ENCODE data around the gene KIF18A. TPM values are rescaled to one million over a fixed set of nuclear protein-coding genes. Genes with fewer than 3 reads are reported as not detected.

KIF18A gene
- total and polyA plus RNA-seq, 4 donors: 0.08 to 21.4 (median 0.20) TPM

GRCh38 chr11:27976262-27976661 is 131.7 kb downstream of the KIF18A start:
- Histone ChIP-seq H3K9me3 (ENCODE audit: control insufficient read depth in 4 of 4, low read length in 3 of 4) (no peaks in the 10 kb centered on the region), H3K27me3 (ENCODE audit: control insufficient read depth in 4 of 4, insufficient read depth in 4 of 4, low read length in 3 of 4) (no peaks in the 10 kb centered on the region), H3K4me3 (ENCODE audit: low read depth in 1 of 3, low read length in 3 of 3) (no peak overlapping the region), H3K27ac (ENCODE audit: low read depth in 1 of 2, low read length in 2 of 2) (no peak overlapping the region), H3K9ac (ENCODE audit: low read depth in 1 of 2, low read length in 2 of 2) (no peak overlapping the region), H3K36me3 (ENCODE audit: control insufficient read depth in 4 of 4, insufficient read depth in 3 of 4, low read depth in 1 of 4, low read length in 3 of 4) (no peaks in the 10 kb centered on the region), H3K4me1 (ENCODE audit: control insufficient read depth in 4 of 4, insufficient read depth in 4 of 4, low read length in 3 of 4) (no peaks in the 10 kb centered on the region)
- no peak for DNase-seq (ENCODE audit: low spot score)
- 74% methylated on average over 4 of the region's 4 CpGs for WGBS
- TF ChIP-seq REST (IDR thresholded peaks at IDR 0.05): no peak
- TF ChIP-seq JUND (IDR thresholded peaks at IDR 0.05): no peak
- no peak for TF ChIP-seq GABPA (IDR thresholded peaks at IDR 0.05 in 1 of 2, conservative IDR thresholded peaks at IDR 0.05 in 1 of 2)
- TF ChIP-seq NR2F2 (IDR thresholded peaks at IDR 0.05): no peak
- no peak for TF ChIP-seq FOXA1 (IDR thresholded peaks at IDR 0.05)
- no peak for TF ChIP-seq TAF1 (conservative IDR thresholded peaks at IDR 0.05)
- no peak for TF ChIP-seq YY1 (IDR thresholded peaks at IDR 0.05)
- TF ChIP-seq CTCF (IDR thresholded peaks at IDR 0.05; ENCODE audit: low read depth, low read length, missing input control): no peak
- no peak for TF ChIP-seq HNF4G (IDR thresholded peaks at IDR 0.05)
- no peak for TF ChIP-seq MAX (IDR thresholded peaks at IDR 0.05)
- no peak for TF ChIP-seq SP1 (IDR thresholded peaks at IDR 0.05)
- TF ChIP-seq ATF3 (IDR thresholded peaks at IDR 0.05): no peak

- H3K27me3 ChIP-seq (ENCODE audit: control insufficient read depth in 4 of 4, insufficient read depth in 4 of 4, low read length in 3 of 4): no peaks in the 10 kb centered on the region
- 84% methylated on average over 4 of the region's 4 CpGs for WGBS
- DNase-seq (ENCODE audit: low spot score): no peak
- no peak overlapping the region for H3K27ac ChIP-seq (ENCODE audit: low read depth in 1 of 2, low read length in 2 of 2)
- H3K9ac ChIP-seq (ENCODE audit: low read depth in 1 of 2, low read length in 2 of 2): no peak overlapping the region
- no peak overlapping the region for H3K4me3 ChIP-seq (ENCODE audit: low read depth in 1 of 3, low read length in 3 of 3)
- TF ChIP-seq CTCF (IDR thresholded peaks at IDR 0.05; ENCODE audit: low read depth, low read length, missing input control): no peak
- TF ChIP-seq NR2F2 (IDR thresholded peaks at IDR 0.05): no peak
- no peak for TF ChIP-seq REST (IDR thresholded peaks at IDR 0.05)
- TF ChIP-seq FOXA2 (IDR thresholded peaks at IDR 0.05): no peak
- no peak for TF ChIP-seq MAX (IDR thresholded peaks at IDR 0.05)
- no peak for TF ChIP-seq RAD21 (IDR thresholded peaks at IDR 0.05)
- TF ChIP-seq EGR1 (IDR thresholded peaks at IDR 0.05; ENCODE audit: low read depth in 2 of 2): no peak
- no peak for TF ChIP-seq JUND (IDR thresholded peaks at IDR 0.05)
- no peak for TF ChIP-seq ZBTB33 (IDR thresholded peaks at IDR 0.05)
- TF ChIP-seq FOXA1 (IDR thresholded peaks at IDR 0.05): no peak
- no peaks in the 10 kb centered on the region for H3K36me3 ChIP-seq (ENCODE audit: control insufficient read depth in 4 of 4, insufficient read depth in 3 of 4, low read depth in 1 of 4, low read length in 3 of 4)
- no peaks in the 10 kb centered on the region for H3K4me1 ChIP-seq (ENCODE audit: control insufficient read depth in 4 of 4, insufficient read depth in 4 of 4, low read length in 3 of 4)
- no peaks in the 10 kb centered on the region for H3K9me3 ChIP-seq (ENCODE audit: control insufficient read depth in 4 of 4, low read length in 3 of 4)
These were observed 134.0 kb downstream of the KIF18A start for GRCh38 chr11:27973851-27974536.
